ENCODE data around the gene PDE4A. TPM values are rescaled to one million over a fixed set of nuclear protein-coding genes. Genes with fewer than 3 reads are reported as not detected.

Gene PDE4A
- total RNA-seq, 2 donors from 2014 or later, result 24.9 to 25.5 TPM

GRCh38 chr19:10478476-10478875 lies 58.1 kb downstream of the PDE4A start:
- DNase-seq (ENCODE audit: low spot score) (no peak), ATAC-seq (ENCODE audit: insufficient number of reproducible peaks, low FRiP score, low read depth) (no peak)
- Histone ChIP-seq H3K27me3 (replicated peaks; ENCODE audit: insufficient read depth) (no peaks in the 10 kb centered on the region), H3K4me3 (peak overlapping the region; percentile 72), H3K9me3 (no peaks in the 10 kb centered on the region), H3K36me3 (no peaks in the 10 kb centered on the region), H3K27ac (no peak overlapping the region), H3K4me1 (ENCODE audit: control insufficient read depth in 1 of 2, low read depth in 2 of 2) (peaks cover 6 to 9% of the 10 kb centered on the region in 2 donors)
- TF ChIP-seq, protein P1, sequence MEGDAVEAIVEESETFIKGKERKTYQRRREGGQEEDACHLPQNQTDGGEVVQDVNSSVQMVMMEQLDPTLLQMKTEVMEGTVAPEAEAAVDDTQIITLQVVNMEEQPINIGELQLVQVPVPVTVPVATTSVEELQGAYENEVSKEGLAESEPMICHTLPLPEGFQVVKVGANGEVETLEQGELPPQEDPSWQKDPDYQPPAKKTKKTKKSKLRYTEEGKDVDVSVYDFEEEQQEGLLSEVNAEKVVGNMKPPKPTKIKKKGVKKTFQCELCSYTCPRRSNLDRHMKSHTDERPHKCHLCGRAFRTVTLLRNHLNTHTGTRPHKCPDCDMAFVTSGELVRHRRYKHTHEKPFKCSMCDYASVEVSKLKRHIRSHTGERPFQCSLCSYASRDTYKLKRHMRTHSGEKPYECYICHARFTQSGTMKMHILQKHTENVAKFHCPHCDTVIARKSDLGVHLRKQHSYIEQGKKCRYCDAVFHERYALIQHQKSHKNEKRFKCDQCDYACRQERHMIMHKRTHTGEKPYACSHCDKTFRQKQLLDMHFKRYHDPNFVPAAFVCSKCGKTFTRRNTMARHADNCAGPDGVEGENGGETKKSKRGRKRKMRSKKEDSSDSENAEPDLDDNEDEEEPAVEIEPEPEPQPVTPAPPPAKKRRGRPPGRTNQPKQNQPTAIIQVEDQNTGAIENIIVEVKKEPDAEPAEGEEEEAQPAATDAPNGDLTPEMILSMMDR (IDR thresholded peaks at IDR 0.05), result no peak

GRCh38 chr19:10478903-10479384 lies 58.6 kb downstream of the PDE4A start:
- peak overlapping the region; percentile 72 for H3K4me3 ChIP-seq
- peak overlapping the region in 1 of 2 donors; percentile 5 for H3K27ac ChIP-seq
- TF ChIP-seq, protein P1 (IDR thresholded peaks at IDR 0.05), result peak; percentile 81

GRCh38 chr19:10486551-10486950 lies 66.2 kb downstream of the PDE4A start:
- no peak overlapping the region for H3K27ac ChIP-seq
- no peaks in the 10 kb centered on the region for H3K9me3 ChIP-seq
- no peak overlapping the region for H3K4me3 ChIP-seq
- peaks cover 54% of the 10 kb centered on the region for H3K36me3 ChIP-seq
- no peaks in the 10 kb centered on the region for H3K27me3 ChIP-seq (replicated peaks; ENCODE audit: insufficient read depth)
- TF ChIP-seq, protein P1 (IDR thresholded peaks at IDR 0.05), result no peak
- H3K4me1 ChIP-seq (ENCODE audit: control insufficient read depth in 1 of 2, low read depth in 2 of 2), result no peaks in the 10 kb centered on the region
- ATAC-seq (ENCODE audit: insufficient number of reproducible peaks, low FRiP score, low read depth) (no peak), DNase-seq (ENCODE audit: low spot score) (no peak)

More at GRCh38 chr19:10478903-10479384, 58.6 kb downstream of the PDE4A start:
- Histone ChIP-seq H3K27me3 (replicated peaks; ENCODE audit: insufficient read depth) (no peaks in the 10 kb centered on the region), H3K9me3 (no peaks in the 10 kb centered on the region), H3K4me1 (ENCODE audit: control insufficient read depth in 1 of 2, low read depth in 2 of 2) (peaks cover 6 to 9% of the 10 kb centered on the region in 2 donors), H3K36me3 (no peaks in the 10 kb centered on the region)
- ATAC-seq (ENCODE audit: insufficient number of reproducible peaks, low FRiP score, low read depth) (peak; percentile 94), DNase-seq (ENCODE audit: low spot score) (peak; percentile 83)

DNA sequence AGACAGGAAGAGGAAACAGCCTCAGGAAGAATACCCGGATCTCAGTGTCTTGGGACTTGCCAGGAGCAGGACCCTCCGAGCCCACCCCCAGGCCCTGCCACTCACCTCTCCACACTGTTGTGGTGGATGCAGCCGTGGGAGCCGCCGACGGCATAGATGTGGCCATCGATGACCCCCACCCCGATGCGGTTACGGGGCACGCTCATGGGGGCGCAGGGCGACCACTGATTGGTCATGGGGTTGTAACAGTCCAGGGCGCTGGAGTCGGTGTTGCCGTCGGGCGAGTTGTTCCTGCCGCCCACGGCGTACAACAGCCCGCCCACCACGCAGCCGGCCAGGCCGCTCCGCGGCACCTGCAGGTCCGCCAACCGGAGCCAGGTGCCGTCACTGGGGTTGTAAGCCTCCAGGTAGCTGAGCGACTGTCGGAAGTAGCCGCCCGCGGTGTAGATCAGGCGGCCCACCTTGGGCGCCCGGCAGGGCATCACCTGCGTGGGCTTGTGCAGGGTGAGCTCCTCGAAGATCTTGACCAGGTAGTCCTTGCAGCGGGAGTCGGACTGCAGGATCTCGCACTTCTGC lies 71.2 kb downstream of the PDE4A start:
- DNase-seq (ENCODE audit: low spot score) (no peak), ATAC-seq (ENCODE audit: insufficient number of reproducible peaks, low FRiP score, low read depth) (no peak)
- H3K4me3 ChIP-seq, result no peak overlapping the region
- H3K9me3 ChIP-seq, result no peaks in the 10 kb centered on the region
- H3K4me1 ChIP-seq (ENCODE audit: control insufficient read depth in 1 of 2, low read depth in 2 of 2), result no peaks in the 10 kb centered on the region
- no peak overlapping the region for H3K27ac ChIP-seq
- H3K27me3 ChIP-seq (replicated peaks; ENCODE audit: insufficient read depth), result no peaks in the 10 kb centered on the region
- TF ChIP-seq, protein P1 (IDR thresholded peaks at IDR 0.05), result no peak
- H3K36me3 ChIP-seq, result peaks cover 62% of the 10 kb centered on the region

DNA sequence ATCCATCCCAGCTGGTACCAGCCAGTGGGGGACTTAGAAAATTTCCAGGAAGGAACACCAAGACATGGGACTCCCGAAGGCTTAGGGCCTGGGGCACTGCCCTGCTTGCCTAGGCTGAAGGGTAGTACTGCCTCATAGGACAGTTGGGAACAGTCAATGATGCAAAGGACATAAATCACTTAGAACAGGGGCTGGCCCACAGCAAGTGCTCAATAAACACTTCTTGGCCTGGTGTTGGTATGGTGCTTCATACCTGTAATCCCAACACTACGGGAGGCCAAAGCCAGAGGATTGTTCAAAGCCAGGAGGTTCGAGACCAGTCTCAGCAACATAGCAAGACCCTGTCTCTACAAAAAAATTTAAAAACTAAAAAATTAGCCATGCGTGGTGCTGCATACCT lies 77.0 kb downstream of the PDE4A start:
- Histone ChIP-seq H3K36me3 (peaks cover 30% of the 10 kb centered on the region), H3K9me3 (no peaks in the 10 kb centered on the region), H3K27ac (no peak overlapping the region), H3K27me3 (replicated peaks; ENCODE audit: insufficient read depth) (no peaks in the 10 kb centered on the region), H3K4me3 (no peak overlapping the region), H3K4me1 (ENCODE audit: control insufficient read depth in 1 of 2, low read depth in 2 of 2) (peaks cover 17 to 41% of the 10 kb centered on the region in 2 donors)
- ATAC-seq (ENCODE audit: insufficient number of reproducible peaks, low FRiP score, low read depth) (no peak), DNase-seq (ENCODE audit: low spot score) (no peak)
- TF ChIP-seq, protein P1 (IDR thresholded peaks at IDR 0.05), result no peak

All from thoracic aorta (tissue), 2 donors.